HUES48 (cell line): ENCODE data around the gene PLEKHG2.
"Not testable (repeated sequence)": the region's sequence is repeated elsewhere in the genome, so short reads cannot be mapped to it uniquely, and the experiment has no call there.

Source experiments
- H3K27ac ChIP-seq: one replicate; pipeline ENCODE4 v1.7.0; 2013; ENCODE audit warnings: low read depth, low read length, inconsistent platforms
- H3K27me3 ChIP-seq: 2 replicates; pipeline ENCODE4 v1.6.1; 2013; ENCODE audit warnings: mild to moderate bottlenecking, low read length; ENCODE audit not compliant: control insufficient read depth, insufficient read depth
- H3K36me3 ChIP-seq: 2 replicates; pipeline ENCODE4 v1.6.1; 2013; ENCODE audit warnings: low read length; ENCODE audit not compliant: control insufficient read depth, insufficient read depth
- H3K4me1 ChIP-seq: 2 replicates; pipeline ENCODE4 v1.6.1; 2013; ENCODE audit warnings: mild to moderate bottlenecking, low read length; ENCODE audit not compliant: control insufficient read depth, insufficient read depth
- H3K4me3 ChIP-seq: 2 replicates; pipeline ENCODE4 v1.5.1; 2013; ENCODE audit warnings: mild to moderate bottlenecking, low read depth, low read length
- H3K9ac ChIP-seq: 2 replicates; pipeline ENCODE4 v1.6.1; 2013; ENCODE audit warnings: mild to moderate bottlenecking, low read depth, low read length, moderate library complexity
- H3K9me3 ChIP-seq: 2 replicates; pipeline ENCODE4 v1.6.1; 2013; ENCODE audit warnings: low read length; ENCODE audit not compliant: control insufficient read depth, insufficient read depth

Gene PLEKHG2

DNA sequence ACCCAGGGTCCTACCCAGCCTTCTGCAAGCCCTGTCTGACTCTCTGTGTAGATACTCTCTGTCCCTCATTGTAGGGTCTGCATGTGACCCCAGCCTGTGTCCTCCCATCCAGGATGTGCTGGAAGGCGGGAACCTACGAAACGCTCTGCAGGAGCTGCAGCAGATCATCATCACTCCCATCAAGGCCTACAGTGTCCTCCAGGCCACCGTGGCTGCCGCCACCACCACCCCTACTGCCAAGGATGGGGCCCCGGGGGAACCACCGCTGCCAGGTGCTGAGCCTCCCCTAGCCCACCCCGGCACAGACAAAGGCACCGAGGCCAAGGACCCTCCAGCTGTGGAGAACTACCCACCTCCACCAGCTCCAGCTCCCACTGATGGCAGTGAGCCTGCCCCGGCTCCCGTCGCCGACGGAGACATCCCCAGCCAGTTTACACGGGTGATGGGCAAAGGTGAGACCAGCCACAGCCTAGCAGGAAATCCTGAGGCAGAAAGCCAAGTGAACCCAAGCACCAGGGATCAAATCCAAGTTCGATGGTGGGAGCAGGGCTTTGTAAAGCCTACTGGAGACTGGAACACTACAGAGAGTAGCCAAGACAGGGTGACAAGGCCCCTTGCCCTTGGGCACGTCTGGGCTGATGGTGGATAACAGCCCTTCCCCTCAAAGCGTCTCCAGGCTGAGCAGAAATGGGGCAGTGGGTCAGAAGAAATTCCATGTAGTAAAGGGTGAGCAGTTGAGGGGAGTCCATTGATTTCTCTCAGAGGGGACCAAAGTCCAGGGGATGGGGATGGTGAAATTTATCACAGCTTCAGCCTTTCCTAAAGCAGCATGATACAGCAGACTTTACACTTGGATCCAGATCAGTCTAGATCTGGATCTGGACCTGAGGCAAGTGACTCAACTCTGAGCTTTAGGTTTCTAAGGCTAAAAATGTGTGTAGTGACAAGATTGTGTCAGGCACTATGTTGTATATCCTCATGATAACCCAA is 34.8 kb upstream of the PLEKHG2 start:
- H3K9me3 ChIP-seq: no peaks in the 10 kb centered on the region
- H3K27ac ChIP-seq: no peak overlapping the region
- no peaks in the 10 kb centered on the region for H3K4me1 ChIP-seq
- peaks cover 81% of the 10 kb centered on the region for H3K36me3 ChIP-seq
- no peak overlapping the region for H3K4me3 ChIP-seq
- H3K9ac ChIP-seq: no peak overlapping the region
- no peaks in the 10 kb centered on the region for H3K27me3 ChIP-seq

DNA sequence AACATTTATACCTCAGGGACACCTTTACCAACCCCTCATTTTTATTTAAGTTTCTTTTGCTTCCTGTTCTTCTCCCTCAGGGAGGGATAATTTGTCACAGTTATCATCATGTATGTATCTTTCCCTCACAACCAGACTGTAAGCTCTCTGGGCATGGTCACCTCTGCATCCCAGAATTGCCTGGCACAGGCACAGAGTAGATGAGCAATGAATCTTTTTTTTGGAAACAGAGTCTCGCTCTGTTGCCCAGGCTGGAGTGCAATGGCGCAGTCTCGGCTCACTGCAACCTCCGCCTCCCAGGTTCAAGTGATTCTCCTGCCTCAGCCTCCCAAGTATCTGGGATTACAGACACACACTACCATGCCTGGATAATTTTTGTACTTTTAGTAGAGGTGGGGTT is 33.1 kb upstream of the PLEKHG2 start:
- H3K4me1 ChIP-seq, H3K27me3 ChIP-seq, H3K9ac ChIP-seq, H3K27ac ChIP-seq, H3K4me3 ChIP-seq, H3K9me3 ChIP-seq: not testable (repeated sequence)
- H3K36me3 ChIP-seq: peaks cover 90% of the 10 kb centered on the region

DNA sequence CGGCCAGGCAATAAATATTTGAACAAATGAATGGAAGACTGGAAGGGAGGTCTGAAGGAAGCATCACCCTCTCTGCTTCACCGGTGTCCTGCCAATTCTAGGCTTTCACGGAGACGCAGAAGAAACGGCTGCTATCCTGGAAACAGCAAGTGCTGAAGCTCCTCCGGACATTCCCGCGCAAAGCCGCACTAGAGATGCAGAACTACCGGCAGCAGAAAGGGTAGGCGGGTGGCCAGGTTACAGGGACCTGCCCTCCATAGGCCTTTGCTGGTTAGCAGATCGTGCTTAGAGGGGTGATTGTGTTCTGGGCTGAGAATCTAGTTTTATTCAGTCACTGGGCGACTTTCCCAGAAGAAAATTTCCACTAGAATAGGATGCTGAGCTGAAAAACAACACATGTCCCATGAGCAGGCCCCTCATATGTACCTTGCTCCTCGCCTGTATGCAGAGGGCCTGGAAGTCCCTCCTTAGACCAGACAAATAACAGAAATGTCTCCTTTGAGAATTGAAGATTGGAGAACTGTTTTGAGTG is 32.5 kb upstream of the PLEKHG2 start:
- Histone ChIP-seq H3K9ac (no peak overlapping the region), H3K27me3 (no peaks in the 10 kb centered on the region), H3K4me1 (no peaks in the 10 kb centered on the region), H3K36me3 (peaks cover 90% of the 10 kb centered on the region), H3K4me3 (no peak overlapping the region), H3K27ac (no peak overlapping the region), H3K9me3 (no peaks in the 10 kb centered on the region)

- Histone ChIP-seq H3K27me3 (no peaks in the 10 kb centered on the region), H3K9me3 (no peaks in the 10 kb centered on the region), H3K9ac (no peak overlapping the region), H3K4me1 (no peaks in the 10 kb centered on the region), H3K27ac (no peak overlapping the region), H3K36me3 (peaks cover 91% of the 10 kb centered on the region), H3K4me3 (no peak overlapping the region)
Measured at GRCh38 chr19:39380521-39381502, 31.7 kb upstream of the PLEKHG2 start.

DNA sequence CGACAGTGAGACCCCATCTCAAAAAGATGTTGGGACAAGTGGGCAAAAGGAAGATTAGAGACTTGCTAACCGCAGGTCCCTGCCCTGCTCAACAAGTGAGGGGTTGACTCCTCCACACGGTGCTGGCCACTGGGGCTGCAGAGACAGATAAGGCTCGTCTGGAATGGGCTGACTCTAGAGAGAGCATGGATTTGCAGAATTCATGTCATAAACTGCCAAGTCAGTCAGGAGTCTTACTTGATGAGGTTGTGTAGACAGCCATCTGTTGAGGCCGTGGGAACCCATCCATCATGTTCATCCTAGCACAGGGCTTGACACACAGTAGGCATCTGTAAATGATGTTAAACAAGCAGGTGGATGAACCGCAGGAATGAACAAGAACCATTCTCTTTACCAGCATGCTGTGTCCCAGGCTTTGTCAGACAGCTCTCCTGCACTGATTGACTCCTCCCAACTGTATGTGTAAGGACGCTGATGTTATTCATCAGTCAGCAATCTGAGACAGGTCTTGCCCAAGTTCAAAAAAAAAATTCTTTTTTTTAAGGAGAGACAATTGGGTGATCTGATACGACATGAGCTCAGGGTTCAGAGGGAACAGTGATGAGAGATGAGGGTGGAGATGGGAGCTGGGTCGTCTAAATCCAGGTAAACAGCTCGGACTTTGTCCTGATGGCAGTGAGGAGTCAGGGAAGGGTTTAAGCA is 30.4 kb upstream of the PLEKHG2 start:
- Histone ChIP-seq H3K27me3 (no peaks in the 10 kb centered on the region), H3K4me1 (no peaks in the 10 kb centered on the region), H3K27ac (no peak overlapping the region), H3K9me3 (no peaks in the 10 kb centered on the region), H3K9ac (no peak overlapping the region), H3K36me3 (peaks cover 91% of the 10 kb centered on the region), H3K4me3 (no peak overlapping the region)

DNA sequence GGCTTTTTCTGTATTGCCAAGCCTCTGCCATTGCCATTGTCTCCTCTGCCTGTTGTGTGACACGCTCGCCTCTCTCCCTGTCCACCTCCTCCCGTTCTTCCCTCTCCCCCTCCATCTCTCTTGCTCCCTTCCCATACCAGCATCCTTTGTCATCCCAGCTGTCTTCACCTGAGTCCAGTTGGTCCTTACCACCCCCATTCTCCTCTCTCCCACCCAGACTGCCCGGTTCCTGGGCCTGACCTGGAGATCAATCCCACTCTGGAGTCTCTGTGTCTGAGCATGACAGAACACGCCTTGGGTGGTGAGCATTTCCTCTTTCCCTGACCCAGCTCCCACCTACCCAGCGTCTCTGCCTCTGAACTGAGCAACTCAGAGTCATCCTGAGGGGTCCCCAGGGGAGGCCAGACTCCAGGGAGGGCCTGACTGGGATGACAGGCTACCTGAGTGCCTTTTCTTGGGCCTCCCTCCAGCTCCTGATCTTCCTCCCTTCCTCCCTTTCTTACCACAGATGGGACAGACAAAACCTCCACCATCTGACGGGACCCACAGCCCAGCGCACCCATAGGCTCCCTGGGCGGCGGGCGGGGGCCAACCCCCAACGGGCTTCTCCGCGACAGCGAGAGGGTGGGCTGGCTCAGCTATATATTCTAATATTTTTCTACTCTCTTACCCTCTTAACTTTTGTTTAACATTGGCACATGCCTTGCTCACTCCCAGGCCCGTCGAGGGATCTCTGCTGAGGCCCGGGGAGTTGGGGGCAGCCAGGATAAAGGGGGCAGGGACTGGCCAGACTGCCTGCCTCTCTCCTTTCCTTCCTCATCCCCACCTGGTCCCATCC is 29.3 kb upstream of the PLEKHG2 start:
- Histone ChIP-seq H3K4me3 (no peak overlapping the region), H3K27ac (no peak overlapping the region), H3K36me3 (peaks cover 89% of the 10 kb centered on the region), H3K27me3 (no peaks in the 10 kb centered on the region), H3K9me3 (no peaks in the 10 kb centered on the region), H3K9ac (no peak overlapping the region), H3K4me1 (no peaks in the 10 kb centered on the region)

DNA sequence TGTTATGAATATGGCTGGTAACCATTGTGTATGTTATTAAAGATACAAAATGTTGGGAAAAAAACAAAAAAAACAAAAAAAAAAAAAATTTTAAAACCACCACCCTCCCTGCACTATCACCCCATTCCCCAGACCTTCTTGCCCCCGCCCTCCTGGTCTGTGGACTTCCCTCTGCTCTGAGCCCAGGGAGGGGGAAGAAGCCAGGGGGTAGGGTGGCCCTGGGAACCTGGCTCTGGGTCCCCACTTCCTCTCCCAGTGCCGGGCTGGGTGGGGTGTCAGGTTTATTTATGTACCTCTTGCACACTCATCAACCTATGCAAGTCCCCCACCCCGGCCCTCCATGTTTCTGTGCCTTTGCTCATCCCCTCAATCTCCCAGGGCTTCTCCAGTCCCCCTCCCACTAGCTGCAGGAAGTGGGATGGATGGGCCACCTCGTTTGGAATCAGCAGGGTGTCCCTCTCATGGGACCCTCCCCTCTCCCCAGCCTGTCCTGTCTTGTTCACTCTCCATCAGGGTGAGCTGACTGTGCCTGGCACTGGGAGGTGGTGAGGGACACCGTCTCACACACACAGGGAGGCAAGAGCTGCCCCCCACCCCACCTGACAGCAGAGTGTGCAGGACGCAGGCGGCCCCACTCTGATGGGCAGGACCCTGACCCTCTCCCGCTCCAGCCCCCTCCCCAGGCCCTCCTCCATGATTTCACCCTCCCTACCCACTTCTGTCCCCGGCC is 27.5 kb upstream of the PLEKHG2 start:
- Histone ChIP-seq H3K9me3 (no peaks in the 10 kb centered on the region), H3K36me3 (peaks cover 89% of the 10 kb centered on the region), H3K4me3 (no peak overlapping the region), H3K27ac (no peak overlapping the region), H3K4me1 (no peaks in the 10 kb centered on the region), H3K27me3 (no peaks in the 10 kb centered on the region), H3K9ac (no peak overlapping the region)

- no peak overlapping the region for H3K27ac ChIP-seq
- H3K27me3 ChIP-seq: no peaks in the 10 kb centered on the region
- H3K9ac ChIP-seq: no peak overlapping the region
- H3K4me1 ChIP-seq: no peaks in the 10 kb centered on the region
- peaks cover 81% of the 10 kb centered on the region for H3K36me3 ChIP-seq
- H3K9me3 ChIP-seq: no peaks in the 10 kb centered on the region
- no peak overlapping the region for H3K4me3 ChIP-seq
Measured at GRCh38 chr19:39385629-39386411, 26.6 kb upstream of the PLEKHG2 start.

- H3K36me3 ChIP-seq: peaks cover 74% of the 10 kb centered on the region
Measured at GRCh38 chr19:39386557-39386956, 25.9 kb upstream of the PLEKHG2 start.

More at GRCh38 chr19:39386557-39386956, 25.9 kb upstream of the PLEKHG2 start:
- H3K9me3 ChIP-seq: no peaks in the 10 kb centered on the region
- H3K9ac ChIP-seq: no peak overlapping the region
- H3K4me1 ChIP-seq: no peaks in the 10 kb centered on the region
- H3K4me3 ChIP-seq: no peak overlapping the region
- no peak overlapping the region for H3K27ac ChIP-seq
- H3K27me3 ChIP-seq: no peaks in the 10 kb centered on the region
